ENCODE results near the gene SLC44A3. TPM values are rescaled to one million over a fixed set of nuclear protein-coding genes. Genes with fewer than 3 reads are reported as not detected.
A peak's percentile ranks its signal among the peaks of the same experiment; 100 is the strongest.

SLC44A3 gene
- total RNA-seq, 2 experiments from 2014 or later: not detected

GRCh38 chr1:94919241-94920030, 99.3 kb downstream of the SLC44A3 start:
- H3K36me3 Mint-ChIP-seq (ENCODE audit: low read depth): no peaks in the 10 kb centered on the region
- no peaks in the 10 kb centered on the region for H3K27me3 Mint-ChIP-seq
- POLR2A ChIA-PET: no interaction called here
- no peaks in the 10 kb centered on the region for H3K9me3 Mint-ChIP-seq
- no peak overlapping the region for H3K27ac Mint-ChIP-seq
- no peak for TF ChIP-seq CTCF (IDR thresholded peaks at IDR 0.05)
- ATAC-seq (no peak), DNase-seq (no peak)
- CTCF ChIA-PET: interaction anchor here (2.0 to 4.0 kb wide), 2 partner anchors 10 to 65 kb away, joined by 5 to 14 read pairs; no protein-coding TSS in a partner anchor
- intact Hi-C loops (cut with micrococcal nuclease): no loop called here
- H3K4me3 Mint-ChIP-seq: no peak overlapping the region
- H3K4me1 Mint-ChIP-seq (ENCODE audit: low read depth): peaks cover 5% of the 10 kb centered on the region

- ChIA-PET POLR2A (no interaction called here), CTCF (interaction anchor here (2.0 to 4.0 kb wide), 2 partner anchors 10 to 66 kb away, joined by 5 to 14 read pairs; no protein-coding TSS in a partner anchor)
- Mint-ChIP-seq H3K27ac (no peak overlapping the region), H3K9me3 (no peaks in the 10 kb centered on the region), H3K27me3 (peaks cover 4% of the 10 kb centered on the region), H3K4me3 (no peak overlapping the region), H3K36me3 (ENCODE audit: low read depth) (no peaks in the 10 kb centered on the region), H3K4me1 (ENCODE audit: low read depth) (peaks cover 7% of the 10 kb centered on the region)
- no peak for TF ChIP-seq CTCF (IDR thresholded peaks at IDR 0.05)
- intact Hi-C loops (cut with micrococcal nuclease): no loop called here
- DNase-seq: no peak
- ATAC-seq: no peak
Observed at GRCh38 chr1:94920061-94920460, 99.9 kb downstream of the SLC44A3 start.

GRCh38 chr1:94921977-94922376, 101.8 kb downstream of the SLC44A3 start:
- intact Hi-C loops (cut with micrococcal nuclease): no loop called here
- no peaks in the 10 kb centered on the region for H3K9me3 Mint-ChIP-seq
- peaks cover 12% of the 10 kb centered on the region for H3K4me1 Mint-ChIP-seq (ENCODE audit: low read depth)
- POLR2A ChIA-PET: no interaction called here
- CTCF ChIA-PET: interaction anchor here (2.1 kb wide), 1 partner anchor 68 kb away, joined by 8 read pairs; no protein-coding TSS in a partner anchor
- H3K4me3 Mint-ChIP-seq: no peak overlapping the region
- no peaks in the 10 kb centered on the region for H3K36me3 Mint-ChIP-seq (ENCODE audit: low read depth)
- ATAC-seq (no peak), DNase-seq (no peak)
- H3K27ac Mint-ChIP-seq: no peak overlapping the region
- H3K27me3 Mint-ChIP-seq: peaks cover 10% of the 10 kb centered on the region
- TF ChIP-seq CTCF (IDR thresholded peaks at IDR 0.05): no peak

GRCh38 chr1:94922761-94923331, 102.7 kb downstream of the SLC44A3 start:
- H3K36me3 Mint-ChIP-seq (ENCODE audit: low read depth): peaks cover 2% of the 10 kb centered on the region
- POLR2A ChIA-PET: no interaction called here
- DNase-seq (no peak), ATAC-seq (no peak)
- no peak overlapping the region for H3K4me3 Mint-ChIP-seq
- H3K27ac Mint-ChIP-seq: no peak overlapping the region
- no peak for TF ChIP-seq CTCF (IDR thresholded peaks at IDR 0.05)
- peaks cover 14% of the 10 kb centered on the region for H3K27me3 Mint-ChIP-seq
- CTCF ChIA-PET: interaction anchor here (1.4 to 2.1 kb wide), 3 partner anchors 13 to 121 kb away, joined by 4 to 8 read pairs (median 6); no protein-coding TSS in a partner anchor
- H3K9me3 Mint-ChIP-seq: no peaks in the 10 kb centered on the region
- H3K4me1 Mint-ChIP-seq (ENCODE audit: low read depth): peaks cover 15% of the 10 kb centered on the region
- intact Hi-C loops (cut with micrococcal nuclease): no loop called here

GRCh38 chr1:94925004-94925403, 104.8 kb downstream of the SLC44A3 start:
- H3K9me3 Mint-ChIP-seq: no peaks in the 10 kb centered on the region
- peaks cover 15% of the 10 kb centered on the region for H3K4me1 Mint-ChIP-seq (ENCODE audit: low read depth)
- ChIA-PET CTCF (interaction anchor here (2.0 kb wide), 1 partner anchor 118 kb away, joined by 6 read pairs; no protein-coding TSS in a partner anchor), POLR2A (interaction anchor here (0.9 kb wide), 1 partner anchor 49 kb away, joined by 3 read pairs; no protein-coding TSS in a partner anchor)
- peaks cover 2% of the 10 kb centered on the region for H3K36me3 Mint-ChIP-seq (ENCODE audit: low read depth)
- peak overlapping the region; percentile 85 for H3K4me3 Mint-ChIP-seq
- DNase-seq (no peak), ATAC-seq (no peak)
- intact Hi-C loops (cut with micrococcal nuclease): no loop called here
- no peak for TF ChIP-seq CTCF (IDR thresholded peaks at IDR 0.05)
- no peak overlapping the region for H3K27ac Mint-ChIP-seq
- H3K27me3 Mint-ChIP-seq: peaks cover 19% of the 10 kb centered on the region

Measured in activated CD8-positive, alpha-beta T cell treated with anti-CD3 and anti-CD28 coated beads for 36 hours (primary cell).